Measurements from ENCODE around the gene FADS1.

GRCh38 chr11:61750631-61751273 is 66.1 kb downstream of the FADS1 start:
- TF ChIP-seq KMT2A (CRISPR knock-in tag; IDR thresholded peaks at IDR 0.05): no peak
- TF ChIP-seq, protein P1, sequence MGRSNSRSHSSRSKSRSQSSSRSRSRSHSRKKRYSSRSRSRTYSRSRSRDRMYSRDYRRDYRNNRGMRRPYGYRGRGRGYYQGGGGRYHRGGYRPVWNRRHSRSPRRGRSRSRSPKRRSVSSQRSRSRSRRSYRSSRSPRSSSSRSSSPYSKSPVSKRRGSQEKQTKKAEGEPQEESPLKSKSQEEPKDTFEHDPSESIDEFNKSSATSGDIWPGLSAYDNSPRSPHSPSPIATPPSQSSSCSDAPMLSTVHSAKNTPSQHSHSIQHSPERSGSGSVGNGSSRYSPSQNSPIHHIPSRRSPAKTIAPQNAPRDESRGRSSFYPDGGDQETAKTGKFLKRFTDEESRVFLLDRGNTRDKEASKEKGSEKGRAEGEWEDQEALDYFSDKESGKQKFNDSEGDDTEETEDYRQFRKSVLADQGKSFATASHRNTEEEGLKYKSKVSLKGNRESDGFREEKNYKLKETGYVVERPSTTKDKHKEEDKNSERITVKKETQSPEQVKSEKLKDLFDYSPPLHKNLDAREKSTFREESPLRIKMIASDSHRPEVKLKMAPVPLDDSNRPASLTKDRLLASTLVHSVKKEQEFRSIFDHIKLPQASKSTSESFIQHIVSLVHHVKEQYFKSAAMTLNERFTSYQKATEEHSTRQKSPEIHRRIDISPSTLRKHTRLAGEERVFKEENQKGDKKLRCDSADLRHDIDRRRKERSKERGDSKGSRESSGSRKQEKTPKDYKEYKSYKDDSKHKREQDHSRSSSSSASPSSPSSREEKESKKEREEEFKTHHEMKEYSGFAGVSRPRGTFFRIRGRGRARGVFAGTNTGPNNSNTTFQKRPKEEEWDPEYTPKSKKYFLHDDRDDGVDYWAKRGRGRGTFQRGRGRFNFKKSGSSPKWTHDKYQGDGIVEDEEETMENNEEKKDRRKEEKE (IDR thresholded peaks at IDR 0.05): no peak
- no peak for TF ChIP-seq ATF7 (IDR thresholded peaks at IDR 0.05)
- no peak for TF ChIP-seq ATF7 (CRISPR knock-in tag; IDR thresholded peaks at IDR 0.05)
- no peak for TF ChIP-seq ZSCAN22 (CRISPR knock-in tag; IDR thresholded peaks at IDR 0.05)
- no peak for TF ChIP-seq ZNF83 (CRISPR knock-in tag; IDR thresholded peaks at IDR 0.05; ENCODE audit: borderline replicate concordance)
- TF ChIP-seq CTCF (CRISPR knock-in tag; IDR thresholded peaks at IDR 0.05): no peak
- TF ChIP-seq WIZ (CRISPR knock-in tag; IDR thresholded peaks at IDR 0.05): no peak

Data from HepG2 (cell line).